GM12872 (cell line): ENCODE results near the gene SELPLG.

Source experiments
- CTCF ChIP-seq: IDR thresholded peaks from 3 replicates; pipeline ENCODE4 v1.5.1; 2011; ENCODE audit warnings: low read depth, mild to moderate bottlenecking, low read length, moderate library complexity; ENCODE audit not compliant: insufficient read depth

The SELPLG gene

GRCh38 chr12:108581311-108582227 lies 52.1 kb downstream of the SELPLG start:
- TF ChIP-seq CTCF: no peak

- no peak for TF ChIP-seq CTCF
Observed at GRCh38 chr12:108580531-108580930, 53.2 kb downstream of the SELPLG start.

- TF ChIP-seq CTCF: no peak
Observed at GRCh38 chr12:108578813-108579212, 54.9 kb downstream of the SELPLG start.

- TF ChIP-seq CTCF: no peak
Observed at GRCh38 chr12:108578264-108578663, 55.4 kb downstream of the SELPLG start.

- no peak for TF ChIP-seq CTCF
Observed at GRCh38 chr12:108577458-108577857, 56.2 kb downstream of the SELPLG start.

GRCh38 chr12:108576660-108577234 lies 56.9 kb downstream of the SELPLG start:
- TF ChIP-seq CTCF: no peak

GRCh38 chr12:108575199-108575912 lies 58.3 kb downstream of the SELPLG start:
- TF ChIP-seq CTCF: no peak
